Activated CD8-positive, alpha-beta memory T cell treated with anti-CD3 and anti-CD28 coated beads, Interleukin-2, amount 50 U/mL, for 48 hours (primary cell): ENCODE results near the gene QKI.
"Not testable (repeated sequence)": the region's sequence is repeated elsewhere in the genome, so short reads cannot be mapped to it uniquely, and the experiment has no call there.

ENCODE experiments used
- DNase-seq: peaks from one replicate; pipeline ENCODE4 v3.0.0-alpha.2; 2020

The QKI gene

DNA sequence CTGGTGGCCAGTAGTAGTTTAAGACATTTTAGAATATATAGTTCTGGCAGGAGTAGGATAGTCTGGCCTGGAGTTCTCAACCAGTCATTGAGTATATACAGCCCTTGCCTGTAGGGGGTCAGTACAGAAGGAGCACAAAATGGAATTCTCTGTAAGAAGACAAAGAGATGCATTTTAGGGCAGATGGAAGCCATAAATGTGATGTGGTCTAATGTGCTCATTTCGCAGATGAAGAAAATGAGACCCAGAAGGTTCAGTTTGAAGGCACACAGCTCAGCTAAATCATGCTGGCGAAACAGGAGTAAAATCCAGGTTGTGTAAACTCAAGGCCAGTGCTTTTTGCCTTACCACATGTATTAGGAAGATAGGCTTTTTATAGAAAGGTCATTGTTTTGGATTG, 29.6 kb downstream of the QKI start:
- no peak for DNase-seq

DNA sequence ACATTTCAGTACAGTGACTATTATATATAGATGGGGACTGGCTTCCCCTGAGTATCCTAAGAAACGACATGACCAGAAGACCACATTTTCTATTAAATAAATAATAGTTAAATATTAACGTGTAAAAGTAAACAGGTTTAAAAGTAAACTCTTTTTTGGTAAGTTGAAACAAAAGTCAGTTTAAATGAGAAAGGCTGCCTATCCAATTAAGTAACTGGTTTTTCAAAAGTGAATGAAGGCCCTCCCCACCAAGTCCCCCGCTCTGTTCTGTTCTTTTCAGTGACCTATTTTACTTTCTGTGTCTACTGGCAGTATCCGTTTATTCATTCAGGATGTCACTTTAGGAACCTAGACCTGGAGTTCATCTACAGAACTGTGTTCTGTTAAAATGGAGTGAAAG, 32.0 kb downstream of the QKI start:
- no peak for DNase-seq

DNA sequence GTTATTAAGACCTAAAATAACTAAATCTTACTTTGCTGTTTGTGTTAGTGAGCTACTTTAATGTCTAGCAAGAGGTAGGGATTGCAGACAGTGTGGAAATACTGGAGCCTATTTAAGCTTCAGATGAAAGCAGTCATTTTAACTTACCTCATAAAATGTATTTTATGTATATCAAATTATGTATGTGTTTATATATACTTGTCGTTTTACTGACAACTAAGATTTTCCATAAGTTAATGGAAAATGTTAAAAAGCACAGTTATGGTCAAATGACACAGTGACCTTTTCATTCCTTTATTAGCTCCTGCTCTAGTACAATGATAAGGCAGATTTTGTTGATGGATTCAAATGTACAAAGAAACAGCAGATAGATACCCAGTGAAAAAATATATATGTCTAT, 34.6 kb downstream of the QKI start:
- no peak for DNase-seq

DNA sequence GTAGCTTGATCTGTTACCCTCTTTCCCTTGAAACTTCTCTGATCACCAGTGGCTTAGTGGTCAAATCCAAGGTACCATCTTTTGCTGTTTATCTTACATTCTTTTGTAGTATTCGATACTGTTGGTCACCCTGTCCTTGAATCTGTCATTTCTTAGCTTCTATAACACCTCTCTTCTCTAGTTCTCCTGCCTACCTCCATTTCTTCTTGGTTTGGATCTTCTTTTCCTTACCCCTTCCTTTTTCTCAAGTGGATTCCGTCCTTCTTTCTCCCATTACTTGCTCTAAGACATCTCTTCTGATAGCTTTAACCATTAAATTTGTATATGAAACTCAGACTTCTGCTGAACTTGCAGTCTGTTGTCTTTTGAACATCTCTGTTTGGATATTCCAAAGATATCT, 39.9 kb downstream of the QKI start:
- no peak for DNase-seq

DNA sequence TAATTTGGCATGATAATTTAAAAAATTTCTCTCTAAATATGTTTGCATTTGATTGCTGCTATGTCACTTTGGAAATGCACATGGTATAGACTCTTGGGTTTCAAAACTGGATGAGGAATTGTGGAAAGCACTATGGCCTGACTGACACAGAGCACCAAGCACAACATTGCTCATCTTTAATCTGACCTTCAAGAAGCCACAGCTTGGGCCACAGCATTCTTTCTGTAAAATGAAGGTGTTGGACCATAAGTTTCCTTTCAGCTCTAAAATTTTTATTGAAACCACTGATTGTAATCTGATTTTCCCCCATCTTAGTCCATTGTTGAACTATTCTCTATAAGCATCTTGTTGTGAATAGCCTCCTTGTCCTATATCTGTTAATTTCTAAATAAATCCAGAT, 41.0 kb downstream of the QKI start:
- DNase-seq, result no peak

DNA sequence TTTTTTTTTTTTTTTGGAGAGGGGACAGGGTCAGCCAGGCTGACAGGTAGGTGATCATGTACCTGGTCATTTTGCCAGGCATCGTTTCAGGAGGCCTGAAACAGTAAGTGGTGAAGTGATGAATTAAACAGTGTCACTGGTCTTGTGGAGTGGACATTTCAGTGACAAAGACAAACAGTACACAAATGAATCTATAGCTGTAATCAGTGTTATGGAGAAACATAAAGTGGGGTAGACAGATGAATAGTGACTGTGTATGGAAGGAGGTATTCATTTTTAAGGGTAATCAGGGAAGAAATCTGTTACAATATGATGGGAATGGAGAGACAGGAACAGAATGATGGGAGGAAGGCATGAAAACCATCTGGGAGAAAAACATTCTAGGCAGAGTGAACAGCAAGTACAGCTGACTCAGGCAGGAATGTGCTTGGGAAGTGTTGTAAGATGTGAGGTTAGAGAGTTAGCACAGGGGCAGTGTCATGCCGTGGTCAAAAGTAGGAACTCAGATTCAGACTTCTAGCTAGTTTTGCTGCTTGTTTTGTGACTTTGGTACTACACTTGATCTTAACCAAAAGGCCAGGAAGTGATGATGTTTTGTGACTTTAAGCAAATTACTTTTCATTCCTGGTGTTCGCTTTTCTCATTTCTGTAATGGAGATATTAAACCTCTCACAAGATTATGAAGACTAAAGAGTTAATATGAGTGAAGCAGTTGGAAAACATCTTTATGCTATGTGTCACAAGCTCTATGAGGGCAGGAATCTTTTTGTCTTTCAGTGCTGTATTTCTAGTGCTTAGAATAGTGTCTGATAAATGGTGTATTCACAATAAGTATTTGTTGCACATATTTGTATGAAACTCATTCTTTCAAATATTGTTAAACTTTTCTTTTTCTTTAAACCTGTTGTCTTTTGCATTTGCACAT, 43.4 kb downstream of the QKI start:
- no peak for DNase-seq

DNA sequence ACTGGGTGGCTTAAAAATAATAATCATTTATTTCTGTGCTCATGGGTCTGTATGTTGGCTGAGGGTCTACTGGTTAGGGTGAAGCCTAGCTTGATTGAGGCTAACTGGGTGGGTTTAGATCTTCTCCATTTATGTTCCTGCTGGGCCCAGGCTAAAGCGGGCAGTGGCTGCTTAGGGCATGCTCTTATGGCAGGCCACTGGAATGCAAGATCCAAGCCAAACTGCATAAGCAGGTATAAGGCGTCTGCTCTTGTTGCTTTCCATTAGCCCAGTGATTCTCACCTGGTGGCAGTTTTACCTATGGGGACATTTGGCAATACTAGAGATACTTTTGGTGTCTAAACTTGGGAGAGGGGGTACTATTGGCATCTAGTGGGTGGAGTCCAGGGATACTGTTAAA, 44.5 kb downstream of the QKI start:
- no peak for DNase-seq

DNA sequence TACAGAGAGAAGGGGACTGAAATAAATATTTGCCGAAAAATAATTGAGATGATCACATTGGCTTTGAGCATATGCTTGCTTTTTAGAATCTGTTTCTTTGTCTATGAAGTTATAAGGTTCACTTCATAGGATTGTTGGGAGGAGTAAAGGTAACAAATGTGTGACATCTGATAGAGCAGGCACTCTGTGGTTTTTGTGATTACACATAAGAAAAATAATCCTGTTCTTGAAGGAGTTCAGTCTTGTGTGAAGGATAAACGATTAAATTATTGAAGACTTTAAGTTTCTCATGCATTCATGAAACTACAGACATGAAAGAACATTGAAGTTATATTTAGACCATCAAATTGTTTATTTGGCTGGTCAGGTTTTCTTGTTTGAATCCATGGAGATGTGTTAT, 45.0 kb downstream of the QKI start:
- DNase-seq, result no peak

DNA sequence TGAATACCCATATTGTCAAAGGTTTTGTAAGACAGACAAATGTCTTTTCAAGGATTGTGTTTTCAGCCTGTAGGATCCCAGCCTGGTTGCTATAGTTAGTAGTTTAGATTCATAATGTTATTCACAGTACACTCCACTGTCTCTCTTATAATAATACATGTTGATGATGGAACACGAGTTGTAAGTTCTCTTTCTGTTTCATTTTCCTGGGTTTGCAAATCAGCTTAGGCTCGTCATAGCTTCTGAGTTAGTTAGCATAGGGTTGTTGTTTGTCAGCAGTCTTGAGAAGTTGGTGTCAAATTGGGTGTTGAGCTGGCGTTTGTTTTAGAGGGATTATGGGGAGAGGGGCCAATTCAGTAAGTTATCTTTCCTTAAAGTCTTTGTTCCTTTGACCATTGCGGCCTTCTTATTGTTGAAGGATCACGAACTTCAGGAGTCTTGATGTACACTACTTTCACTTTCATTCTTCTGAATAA, 45.8 kb downstream of the QKI start:
- no peak for DNase-seq

DNA sequence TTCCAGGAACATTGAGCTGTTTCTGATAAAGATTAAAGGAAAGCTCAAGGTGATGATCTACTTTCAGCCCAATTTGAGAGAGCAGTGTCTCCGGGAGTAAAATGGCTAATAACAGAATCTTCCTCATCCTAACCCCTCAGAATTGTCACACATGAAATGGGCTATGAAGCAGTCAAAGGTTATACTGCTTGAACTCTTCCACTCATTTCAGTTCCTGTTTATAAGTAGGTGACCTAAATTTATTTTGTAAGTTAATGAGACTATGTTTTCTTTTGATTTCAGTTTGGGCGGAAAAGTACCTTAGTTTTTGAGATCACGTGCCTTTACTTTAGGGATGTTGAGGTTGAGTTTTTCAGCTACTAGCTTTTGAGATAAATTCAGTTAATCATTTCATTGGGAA, 47.2 kb downstream of the QKI start:
- DNase-seq, result no peak

DNA sequence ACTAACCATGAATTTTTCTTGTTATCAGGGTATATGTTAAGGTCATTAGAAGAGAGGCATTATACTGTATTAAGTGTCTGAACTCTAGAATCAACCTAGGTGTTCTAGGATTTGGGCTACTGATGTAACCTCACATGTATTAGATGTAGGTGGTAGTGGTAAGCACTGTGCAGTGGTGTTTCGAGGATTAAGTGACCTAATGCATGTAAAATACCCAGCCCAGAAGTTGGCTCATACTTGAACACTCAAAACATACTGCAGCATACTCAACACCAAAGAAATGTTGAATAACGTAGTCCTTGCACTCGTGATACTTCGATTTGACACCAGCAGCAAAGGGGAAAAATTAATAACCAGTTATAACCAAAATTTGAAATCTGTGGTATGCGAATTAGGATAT, 48.7 kb downstream of the QKI start:
- no peak for DNase-seq

DNA sequence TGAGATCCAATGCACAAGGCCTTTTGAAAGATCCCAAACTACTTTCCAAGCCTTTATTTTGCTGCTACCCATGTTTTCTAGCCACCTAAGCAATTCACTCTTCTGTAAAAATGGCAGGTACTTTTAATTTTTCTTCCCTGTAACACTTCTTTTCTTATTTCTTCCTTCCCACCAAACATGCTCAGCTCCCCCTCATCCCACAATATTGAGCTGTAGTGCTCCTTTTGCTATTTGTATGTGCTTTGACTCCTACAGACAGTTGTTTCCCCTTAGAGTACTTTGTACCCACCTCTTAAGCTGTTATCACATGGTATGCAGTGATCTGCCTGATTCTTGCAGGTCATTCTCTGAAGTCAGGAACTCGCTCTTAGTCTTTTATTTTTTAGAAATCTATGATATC, 49.3 kb downstream of the QKI start:
- DNase-seq, result no peak

DNA sequence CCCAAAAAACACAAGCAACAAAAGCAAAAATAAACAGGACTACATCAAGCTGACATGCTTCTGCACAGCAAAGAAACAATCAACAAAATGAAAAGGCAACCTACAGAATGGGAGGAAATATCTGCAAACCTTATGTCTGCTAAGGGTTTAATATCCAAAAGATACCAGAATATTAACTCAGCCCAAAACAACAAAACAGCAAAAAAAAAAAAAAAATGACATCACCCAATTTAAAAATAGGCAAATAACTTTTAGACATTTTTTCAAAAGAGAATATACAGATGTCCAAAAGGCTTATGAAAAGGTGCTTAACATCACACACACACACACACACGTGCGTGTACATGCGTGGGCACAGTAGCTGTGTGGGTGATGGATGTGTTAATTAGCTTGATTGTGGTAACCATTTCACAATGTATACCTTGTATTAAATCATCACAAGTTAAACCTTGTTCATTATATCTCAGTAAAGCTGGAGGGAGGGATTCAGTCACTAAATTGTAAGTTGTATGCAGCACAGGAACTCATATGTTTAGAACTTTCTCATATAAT, 52.4 kb downstream of the QKI start:
- DNase-seq, result no peak

DNA sequence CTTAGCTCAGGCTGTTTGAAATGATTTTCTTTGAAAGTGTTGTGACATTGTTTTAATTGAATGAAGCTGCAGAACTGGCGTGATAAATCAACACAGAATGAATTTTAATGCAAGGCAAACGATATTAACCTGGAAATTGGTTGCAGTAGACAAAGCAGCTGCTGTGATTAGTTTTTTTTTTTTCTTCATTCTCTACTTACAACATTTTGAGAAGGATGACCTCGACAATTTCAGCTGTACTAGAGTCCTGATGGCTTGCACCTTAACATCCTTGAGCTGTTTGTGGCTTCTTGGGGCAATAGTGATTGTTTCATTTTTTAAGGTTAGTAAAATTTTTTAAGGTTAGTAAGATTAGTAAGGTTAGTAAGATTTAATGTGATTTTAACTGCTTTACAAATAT, 54.2 kb downstream of the QKI start:
- no peak for DNase-seq

DNA sequence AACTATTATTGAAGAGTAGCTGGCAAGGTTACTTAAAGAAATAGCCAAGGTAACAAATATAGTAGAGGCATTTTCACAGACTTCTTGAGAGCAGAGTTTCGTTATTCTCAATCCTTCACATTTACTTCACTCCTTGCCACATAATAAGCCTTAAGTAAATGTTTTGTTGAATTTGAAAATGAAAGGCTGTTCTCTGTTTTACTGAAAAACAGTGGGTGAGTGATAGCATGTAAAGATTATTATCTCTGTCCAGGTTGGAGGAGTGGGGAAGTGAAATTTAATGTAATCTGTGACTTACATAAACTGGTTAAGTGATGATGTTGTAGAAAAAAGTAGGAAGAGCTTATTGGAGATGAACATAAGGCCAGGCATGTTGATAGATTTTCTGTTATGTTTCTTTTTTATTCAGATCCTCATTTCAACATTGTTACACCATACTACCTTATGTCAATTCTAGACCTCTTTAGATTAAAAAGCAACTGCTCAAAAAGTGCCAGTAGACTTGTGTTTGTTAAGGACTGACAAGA, 55.0 kb downstream of the QKI start:
- DNase-seq, result no peak

DNA sequence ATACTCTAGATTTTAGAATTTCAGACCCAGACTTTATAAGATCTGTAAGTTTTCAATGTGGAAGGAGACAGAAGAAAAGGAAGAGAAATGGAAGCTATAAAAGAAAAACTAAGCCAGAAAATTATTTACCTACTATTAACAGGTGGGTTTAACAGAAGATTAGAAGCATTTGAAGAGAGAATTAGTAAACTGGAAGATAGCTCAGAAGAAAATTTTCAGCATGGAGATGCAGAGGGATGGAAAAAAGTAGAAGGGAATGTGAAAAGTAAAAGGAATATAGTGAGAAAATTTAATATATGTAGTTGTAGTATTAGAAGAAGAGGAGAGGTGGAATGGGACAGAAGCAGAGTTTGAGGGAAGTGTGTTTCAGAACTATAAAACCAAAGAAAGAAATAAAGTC, 56.1 kb downstream of the QKI start:
- no peak for DNase-seq

DNA sequence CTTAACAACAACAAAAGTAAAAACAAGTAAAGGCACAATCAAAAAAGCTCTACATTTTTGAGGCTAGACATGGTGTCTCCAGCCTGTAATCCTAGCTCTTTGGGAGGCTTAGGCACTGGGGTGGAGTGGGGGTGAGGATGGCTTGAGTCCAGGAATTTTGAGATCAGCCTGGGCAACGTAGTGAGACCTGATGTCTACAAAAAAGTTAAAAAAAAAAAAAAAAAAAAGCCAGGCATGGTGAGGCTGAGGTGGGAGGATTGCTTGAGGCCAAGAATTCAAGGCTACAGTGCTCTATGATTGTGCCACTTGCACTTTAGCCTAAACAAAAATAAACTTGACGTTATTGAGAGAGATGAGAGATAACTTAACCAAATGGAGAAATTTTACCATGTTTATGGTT, 60.1 kb downstream of the QKI start:
- no peak for DNase-seq

DNA sequence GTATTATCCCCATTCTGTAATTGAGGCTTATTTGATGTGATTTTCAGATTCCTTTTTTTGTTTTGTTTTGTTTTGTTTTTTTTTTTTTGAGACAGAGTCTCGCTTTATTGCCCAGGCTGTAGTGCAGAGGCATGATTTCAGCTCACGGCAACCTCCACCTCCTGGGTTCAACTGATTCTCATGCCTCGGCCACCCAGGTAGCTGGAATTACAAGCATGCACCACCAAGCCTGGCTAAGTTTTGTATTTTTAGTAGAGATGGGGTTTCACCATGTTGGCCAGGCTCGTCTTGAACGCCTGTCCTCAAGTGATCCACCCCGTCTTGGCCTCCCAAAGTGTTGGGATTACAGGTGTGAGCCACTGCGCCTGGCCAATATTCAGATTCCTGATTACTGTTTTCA, 62.4 kb downstream of the QKI start:
- not testable (repeated sequence) for DNase-seq

DNA sequence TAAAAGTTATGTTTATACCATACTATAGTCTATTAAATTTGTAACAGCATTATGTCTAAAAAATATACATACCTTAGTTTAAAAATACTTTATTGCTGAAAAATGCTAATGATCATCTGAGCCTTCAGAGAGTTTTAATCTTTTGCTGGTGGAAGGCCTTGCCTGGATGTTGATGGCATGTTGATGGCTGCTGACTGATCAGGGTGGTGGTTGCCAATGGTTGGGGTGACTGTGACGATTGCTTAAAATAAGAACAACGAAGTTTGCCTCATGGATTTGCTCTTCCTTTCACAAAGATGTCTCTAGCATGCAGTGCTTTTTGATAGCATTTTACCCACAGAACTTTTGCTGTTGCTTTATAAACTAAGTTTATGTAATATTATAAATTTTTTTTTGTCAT, 68.6 kb downstream of the QKI start:
- DNase-seq, result no peak

DNA sequence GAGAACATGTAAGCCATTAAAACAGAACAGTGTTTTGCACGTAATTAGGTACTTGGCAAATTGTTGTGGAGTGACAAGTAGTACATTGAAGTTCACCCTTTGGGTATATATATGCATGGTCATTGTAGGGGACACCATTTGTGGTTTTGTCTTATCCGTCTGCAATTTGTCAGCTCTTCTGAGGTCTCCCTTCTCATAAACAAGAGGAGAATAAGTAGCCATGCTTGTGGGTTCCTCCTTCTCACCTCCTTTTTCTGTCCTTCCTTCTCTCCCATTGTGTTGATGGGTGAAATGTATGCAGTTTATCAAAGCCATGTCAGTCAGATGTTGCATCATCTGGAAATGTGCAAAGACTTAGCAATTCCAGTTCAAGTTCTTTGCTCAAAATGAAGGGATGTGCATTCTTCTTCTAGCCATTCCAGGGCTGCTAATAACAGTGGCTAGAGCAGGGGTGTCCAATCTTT, 70.9 kb downstream of the QKI start:
- DNase-seq, result no peak

DNA sequence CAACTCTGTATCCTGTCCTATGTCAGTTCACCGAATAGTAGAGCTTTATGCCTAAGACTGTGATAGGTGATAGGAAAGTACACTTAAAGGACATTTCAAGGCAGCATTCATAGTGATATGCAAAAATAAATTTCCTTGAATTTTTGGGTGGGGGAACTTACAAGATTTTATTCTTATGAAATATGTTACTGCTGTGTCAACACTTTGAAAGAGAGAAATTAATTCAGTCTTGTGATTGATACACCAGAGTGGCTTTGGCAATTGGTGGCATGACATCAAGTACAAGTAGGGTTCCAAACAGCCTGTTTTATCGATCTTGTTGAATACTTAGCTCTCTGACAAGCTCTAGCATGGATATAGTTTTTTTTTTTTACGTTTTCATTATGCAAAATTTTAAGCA, 72.3 kb downstream of the QKI start:
- no peak for DNase-seq

DNA sequence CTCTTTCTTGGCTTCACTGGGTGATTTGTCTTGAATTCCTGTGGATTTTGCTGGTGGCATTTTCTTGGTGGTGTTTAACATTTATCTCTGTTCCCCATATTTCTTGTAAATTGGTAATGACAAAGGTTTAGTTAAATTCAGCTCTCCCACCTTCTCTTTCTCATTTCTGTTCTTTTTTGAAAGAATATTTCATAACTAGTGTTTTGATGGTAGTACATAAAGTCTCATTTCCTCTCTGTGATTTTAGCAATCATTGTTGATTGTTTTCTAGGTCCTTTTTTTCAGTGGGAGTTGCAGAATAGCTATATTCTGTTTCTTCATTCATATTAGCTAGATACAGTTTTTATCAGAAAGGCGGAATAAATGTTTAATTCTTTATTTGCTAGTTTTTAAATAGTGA, 73.1 kb downstream of the QKI start:
- no peak for DNase-seq

DNA sequence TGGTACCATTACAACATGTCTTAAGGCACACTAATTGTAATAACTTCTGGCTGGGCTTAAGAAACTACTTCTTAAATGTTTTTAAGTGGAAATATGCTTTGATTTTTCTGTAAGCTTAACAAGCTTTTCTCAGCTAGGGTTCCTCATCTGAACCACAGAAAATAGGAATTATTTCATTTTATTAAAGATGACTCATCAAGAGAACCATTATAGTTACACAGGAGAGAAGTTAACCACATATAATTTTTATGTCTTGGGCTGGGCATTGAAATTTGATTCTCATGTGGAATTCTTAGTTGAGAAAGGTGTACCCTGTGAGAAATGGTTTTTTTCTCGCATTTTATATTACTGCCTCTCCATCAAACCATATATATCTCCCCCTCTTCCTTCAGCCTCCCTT, 75.1 kb downstream of the QKI start:
- no peak for DNase-seq

DNA sequence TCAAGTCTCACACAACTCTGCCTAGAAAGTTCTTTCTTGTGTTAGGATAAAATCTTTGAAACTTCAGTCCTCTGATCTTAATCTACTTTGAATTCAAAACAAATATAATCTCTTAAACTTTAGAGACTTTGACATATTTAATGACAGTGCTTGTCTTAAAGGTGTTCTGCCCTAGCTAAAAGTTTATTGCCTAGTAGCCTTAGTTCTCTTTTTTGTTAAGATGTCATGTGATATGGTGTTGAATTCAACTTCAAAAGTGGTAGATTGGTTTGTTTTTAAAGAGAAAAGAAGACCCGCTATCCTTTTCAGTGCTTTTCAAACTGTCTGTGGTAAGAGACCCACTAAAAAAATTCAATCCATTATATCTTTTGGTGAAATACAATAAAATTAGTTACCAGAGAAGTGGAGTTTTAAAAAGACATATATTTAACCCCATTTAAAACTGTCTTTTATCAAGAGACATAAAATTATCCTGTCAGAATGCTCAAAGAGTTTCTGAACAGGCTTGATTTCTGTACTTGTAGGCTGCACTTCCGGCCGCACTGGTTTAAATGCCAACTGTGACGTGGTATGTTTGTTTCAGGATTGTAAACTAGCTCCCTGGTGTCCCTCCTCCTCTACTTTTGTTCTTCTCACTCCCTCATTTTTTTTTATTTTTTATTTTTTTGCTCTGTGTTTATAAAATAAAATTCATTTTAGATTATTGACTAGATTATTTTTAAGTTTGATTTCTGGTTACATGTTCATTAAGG, 76.5 kb downstream of the QKI start:
- no peak for DNase-seq
